ENCODE data around the gene HAS3.

- TF ChIP-seq EP300 (IDR thresholded peaks at IDR 0.05) (no peak), CTCF (IDR thresholded peaks at IDR 0.05) (no peak)
Observed at GRCh38 chr16:69118994-69119393, 13.5 kb downstream of the HAS3 start.
